ENCODE data around the gene PRSS21.
A peak's percentile ranks its signal among the peaks of the same experiment; 100 is the strongest.

Gene PRSS21, protein sequence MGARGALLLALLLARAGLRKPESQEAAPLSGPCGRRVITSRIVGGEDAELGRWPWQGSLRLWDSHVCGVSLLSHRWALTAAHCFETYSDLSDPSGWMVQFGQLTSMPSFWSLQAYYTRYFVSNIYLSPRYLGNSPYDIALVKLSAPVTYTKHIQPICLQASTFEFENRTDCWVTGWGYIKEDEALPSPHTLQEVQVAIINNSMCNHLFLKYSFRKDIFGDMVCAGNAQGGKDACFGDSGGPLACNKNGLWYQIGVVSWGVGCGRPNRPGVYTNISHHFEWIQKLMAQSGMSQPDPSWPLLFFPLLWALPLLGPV

DNA sequence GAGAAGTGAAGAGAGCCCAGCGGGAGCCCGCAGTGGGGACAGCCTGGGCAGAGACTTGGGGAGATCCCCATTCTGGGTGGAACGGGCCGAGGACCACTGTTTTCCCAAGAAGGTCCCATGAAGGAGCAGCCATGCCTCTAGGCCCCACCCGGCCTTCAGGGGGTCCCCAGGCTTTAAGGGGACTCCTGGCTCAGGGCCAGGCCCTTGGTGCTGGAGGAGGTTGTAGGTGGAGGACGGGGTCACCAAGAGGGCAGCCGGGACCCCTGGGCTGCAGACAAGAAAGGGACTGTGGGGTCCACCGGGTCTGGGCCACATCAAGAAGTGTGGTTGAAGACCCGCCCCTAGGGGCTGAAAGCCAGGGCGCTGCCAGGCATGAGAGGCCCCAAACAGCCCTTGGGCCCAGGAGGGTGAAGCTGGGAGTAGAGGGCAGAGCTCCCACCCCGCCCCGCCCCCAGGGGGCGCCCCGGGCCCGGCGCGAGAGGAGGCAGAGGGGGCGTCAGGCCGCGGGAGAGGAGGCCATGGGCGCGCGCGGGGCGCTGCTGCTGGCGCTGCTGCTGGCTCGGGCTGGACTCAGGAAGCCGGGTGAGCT lies at the start of gene PRSS21:
Gene PRSS21 (plus strand): TSS at position 487 of the 589 bp plus-strand sequence. CDS start 32 bp downstream, at position 519.
- DNase-seq (ENCODE audit: low read depth in 2 of 2) = no peak

DNA sequence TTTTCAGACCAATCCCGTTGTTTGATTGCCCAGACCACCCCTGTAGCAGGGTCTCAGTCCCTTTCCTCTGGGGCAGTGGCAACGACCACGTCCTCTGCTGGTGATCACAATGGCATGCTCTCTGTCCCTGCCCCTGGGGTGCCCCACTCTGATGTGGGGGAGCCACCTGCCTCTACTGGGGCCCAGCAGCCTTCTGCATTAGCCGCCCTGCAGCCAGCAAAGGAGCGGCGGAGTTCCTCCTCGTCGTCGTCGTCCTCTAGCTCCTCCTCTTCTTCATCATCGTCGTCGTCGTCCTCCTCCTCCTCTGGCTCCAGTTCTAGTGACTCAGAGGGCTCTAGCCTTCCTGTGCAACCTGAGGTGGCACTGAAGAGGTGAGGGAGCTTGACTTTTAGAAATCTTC lies 49.1 kb upstream of the PRSS21 start:
- DNase-seq (ENCODE audit: low read depth in 2 of 2) = no peak

DNA sequence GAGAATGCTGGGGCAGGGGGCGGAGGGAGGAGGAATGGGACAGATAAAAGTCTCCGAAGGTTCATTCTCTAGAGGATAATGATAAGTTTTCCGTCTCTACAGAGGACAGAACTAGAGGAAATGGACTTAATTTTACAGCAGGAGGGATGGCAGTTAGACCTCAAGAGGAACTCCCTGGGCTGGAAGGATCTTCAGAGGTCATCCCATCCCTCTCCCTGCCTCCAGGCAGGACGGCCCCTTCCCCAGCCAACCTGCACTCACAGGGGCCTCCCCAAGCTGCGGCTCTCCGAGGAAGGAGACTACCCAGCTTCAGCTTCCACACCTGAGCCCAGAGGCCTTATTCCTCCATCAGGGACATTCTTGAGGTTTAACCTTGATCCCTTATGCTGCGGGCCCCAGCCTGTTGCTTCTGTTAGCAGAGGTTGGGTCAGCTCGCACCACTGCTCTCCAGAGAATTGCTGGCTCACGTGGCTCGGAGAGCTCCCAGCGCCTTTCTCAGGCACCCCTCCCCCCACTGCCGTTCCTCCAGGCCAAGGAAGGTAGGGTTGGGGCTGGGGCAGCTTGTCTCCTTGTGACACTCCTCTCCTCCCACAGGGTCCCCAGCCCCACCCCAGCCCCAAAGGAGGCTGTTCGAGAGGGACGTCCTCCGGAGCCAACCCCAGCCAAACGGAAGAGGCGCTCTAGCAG lies 48.5 kb upstream of the PRSS21 start:
- DNase-seq (ENCODE audit: low read depth in 2 of 2) = no peak

DNA sequence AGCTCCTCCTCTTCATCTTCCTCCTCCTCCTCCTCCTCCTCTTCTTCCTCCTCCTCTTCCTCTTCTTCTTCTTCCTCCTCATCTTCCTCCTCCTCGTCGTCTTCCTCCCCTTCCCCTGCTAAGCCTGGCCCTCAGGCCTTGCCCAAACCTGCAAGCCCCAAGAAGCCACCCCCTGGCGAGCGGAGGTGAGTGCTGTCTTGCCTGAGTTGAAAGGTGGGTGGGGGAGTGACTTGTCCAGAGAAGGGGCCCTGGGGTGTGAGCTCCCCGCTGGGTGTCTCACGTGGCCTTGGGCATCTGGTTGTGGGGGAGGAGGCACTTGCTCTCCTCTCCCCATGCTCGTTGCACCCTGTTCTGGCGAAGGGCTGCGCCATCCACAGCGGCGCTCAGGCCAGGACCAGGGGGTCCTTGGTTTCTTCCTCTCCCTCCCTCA lies 47.9 kb upstream of the PRSS21 start:
- DNase-seq (ENCODE audit: low read depth in 2 of 2) = no peak

DNA sequence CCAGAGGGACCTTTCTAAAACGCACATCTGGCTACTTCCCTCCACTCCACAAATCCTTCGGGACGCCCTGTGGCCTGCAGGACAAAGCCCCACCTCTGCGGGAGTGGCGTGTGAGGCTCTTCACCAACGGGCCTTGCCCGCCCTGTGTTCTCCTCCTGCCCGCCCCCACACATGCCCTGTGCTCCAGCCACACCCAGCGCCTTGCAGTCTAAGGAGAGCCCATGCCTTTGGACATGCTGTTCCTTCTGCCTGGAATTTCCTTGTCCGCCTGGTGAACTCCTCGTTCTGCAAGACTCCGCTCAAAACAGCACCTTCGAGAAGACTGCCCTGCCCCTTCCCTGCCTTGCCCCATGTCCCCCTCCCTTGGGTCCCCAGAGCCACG lies 47.4 kb upstream of the PRSS21 start:
- DNase-seq (ENCODE audit: low read depth in 2 of 2) = no peak

DNA sequence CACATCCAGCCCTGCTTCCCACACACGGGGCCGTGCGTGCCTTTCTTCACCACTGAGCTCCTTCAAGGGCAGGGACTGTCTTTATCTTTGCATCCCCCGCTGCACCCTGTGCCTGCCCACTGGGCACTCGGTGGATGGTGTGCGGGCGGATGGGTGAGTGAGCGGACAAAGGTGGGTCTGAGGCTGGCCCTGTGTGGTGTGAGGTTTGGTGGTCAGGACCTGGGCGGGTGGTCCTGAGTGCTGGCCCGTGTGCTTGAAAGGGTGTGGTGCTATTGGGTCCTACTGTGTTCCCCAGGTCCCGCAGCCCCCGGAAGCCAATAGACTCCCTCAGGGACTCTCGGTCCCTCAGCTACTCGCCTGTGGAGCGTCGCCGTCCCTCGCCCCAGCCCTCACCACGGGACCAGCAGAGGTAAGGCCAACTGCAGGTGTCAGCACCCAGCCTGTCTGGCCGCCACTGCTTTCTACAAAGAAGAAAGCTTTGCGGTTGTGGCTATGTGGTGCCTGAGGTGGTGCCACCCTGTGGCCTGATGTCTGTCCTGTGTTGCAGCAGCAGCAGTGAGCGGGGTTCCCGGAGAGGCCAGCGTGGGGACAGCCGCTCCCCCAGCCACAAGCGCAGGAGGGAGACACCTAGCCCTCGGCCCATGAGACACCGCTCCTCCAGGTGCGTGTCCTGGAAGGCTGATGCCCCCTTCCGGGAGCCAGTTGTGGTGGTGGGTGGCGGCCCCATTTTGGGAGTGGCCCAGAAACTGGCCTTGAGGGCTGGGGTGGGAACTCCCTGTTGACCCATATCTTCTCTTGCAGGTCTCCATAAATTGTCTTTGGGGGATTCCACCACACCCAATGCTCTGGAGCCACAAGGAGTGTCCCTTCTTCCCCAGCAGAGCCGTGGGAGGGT lies 46.7 kb upstream of the PRSS21 start:
- DNase-seq (ENCODE audit: low read depth in 2 of 2) = no peak

DNA sequence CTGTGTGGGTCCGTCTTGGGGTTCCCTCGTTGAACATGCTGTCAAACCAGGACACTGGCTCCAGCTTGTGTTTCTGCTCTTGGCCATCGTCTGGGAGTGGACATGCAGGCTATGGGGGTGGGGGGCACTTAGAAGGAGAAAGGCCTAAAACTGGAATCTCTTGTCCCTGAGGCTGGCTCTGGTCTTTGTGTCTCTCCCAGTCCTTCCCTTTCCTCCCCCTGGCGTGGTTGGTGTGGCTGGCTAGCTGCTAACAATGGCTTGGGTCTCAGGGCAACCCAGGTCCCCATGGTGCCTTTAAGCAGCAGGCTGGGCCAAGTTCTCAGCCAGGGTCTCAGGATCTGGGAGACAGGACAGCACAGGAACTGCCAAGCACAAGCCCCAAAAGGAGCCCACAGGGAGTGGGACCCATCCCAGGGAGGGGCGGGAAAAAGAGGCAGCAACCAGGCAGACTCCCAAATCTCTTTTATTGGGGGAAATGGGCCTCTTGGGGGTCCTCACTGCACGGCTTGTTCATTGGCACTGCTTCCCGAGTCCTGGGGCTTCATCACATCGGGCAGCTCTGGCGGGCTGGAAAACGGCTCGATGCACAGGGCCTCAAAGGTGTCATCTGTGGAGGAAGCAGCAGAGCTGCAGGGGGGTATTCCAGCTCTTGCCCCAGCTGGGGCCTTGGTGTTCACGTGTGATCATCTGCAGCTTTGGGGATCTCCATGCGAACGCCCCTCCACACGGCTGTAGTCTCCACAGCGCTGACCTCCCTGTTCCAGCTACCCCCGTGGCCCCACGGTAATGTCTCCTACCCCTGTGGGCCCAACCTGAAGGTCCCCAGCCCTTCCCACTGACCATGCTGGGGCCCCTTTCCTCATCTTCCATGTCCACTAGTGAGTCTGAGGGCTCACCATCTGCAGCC lies 45.3 kb upstream of the PRSS21 start:
- no peak for DNase-seq (ENCODE audit: low read depth in 2 of 2)

DNA sequence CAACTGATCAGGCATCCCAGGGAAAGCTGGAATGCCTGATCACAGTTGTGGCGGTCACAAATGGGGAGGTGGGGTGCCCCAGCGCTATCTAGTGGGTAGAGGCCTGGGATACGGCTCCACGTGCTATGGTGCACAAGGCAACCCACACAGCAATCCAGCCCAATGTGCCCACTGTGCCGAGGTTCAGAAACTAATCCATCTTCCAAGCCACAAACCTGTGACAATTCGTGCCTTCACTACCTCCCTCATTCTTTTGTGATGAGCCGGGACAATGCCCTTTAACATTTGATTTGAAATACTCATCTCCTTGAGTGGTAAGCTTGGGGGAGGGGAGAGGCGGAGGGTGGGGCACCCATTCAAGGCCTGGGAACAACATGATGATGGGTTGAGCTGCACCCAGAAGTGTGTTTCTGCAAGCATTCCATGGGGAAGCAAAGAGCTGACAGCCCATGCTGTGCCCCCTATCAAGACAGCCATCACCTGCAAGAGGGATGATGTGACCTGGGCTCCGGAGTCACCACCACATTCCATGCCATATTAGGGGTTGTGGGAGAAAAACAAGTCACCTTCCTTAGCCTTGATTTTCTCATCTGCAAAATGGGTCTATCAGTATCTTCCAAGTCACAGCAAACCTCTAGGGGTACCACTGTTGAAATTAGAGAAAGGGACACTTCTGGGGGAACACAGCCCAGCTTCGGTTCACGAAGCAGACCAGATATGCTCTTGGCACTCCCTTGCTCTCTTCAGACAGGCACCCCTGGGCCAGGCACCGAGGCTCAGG lies 43.7 kb upstream of the PRSS21 start:
- no peak for DNase-seq (ENCODE audit: low read depth in 2 of 2)

DNA sequence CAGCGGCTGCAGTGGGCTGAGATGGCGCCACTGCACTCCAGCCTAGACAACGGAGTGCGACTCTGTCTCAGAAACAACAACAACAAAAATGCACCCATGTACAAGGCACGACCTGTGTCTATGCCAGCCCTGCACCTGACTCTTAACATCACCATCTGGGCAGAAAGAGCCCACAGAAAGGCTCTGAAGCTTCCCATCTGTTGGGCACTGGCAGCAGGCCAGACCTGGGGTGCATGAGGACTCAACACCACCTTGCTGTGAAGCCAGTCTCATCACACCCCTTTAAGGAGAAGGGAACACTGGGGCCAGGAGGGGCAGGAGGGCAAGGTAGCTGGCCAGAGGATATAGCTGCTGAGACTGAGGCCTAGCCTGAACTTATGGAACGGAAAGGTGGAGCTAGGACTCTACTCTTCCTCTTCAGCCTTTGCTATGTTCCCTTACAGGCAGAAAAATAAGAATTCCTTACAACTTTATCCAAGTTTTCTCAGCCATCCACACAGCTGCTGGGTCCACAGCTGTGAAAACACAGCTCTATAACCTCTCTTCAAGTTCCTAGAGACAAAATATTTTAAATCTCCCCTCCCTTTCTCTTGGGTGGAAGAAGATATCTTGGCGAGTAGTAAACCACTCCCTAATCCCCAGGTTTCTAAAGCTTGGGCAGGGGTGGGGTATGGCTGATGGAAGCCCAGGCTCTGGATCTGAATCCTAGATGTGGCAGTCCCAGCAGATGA lies 42.7 kb upstream of the PRSS21 start:
- no peak for DNase-seq (ENCODE audit: low read depth in 2 of 2)

DNA sequence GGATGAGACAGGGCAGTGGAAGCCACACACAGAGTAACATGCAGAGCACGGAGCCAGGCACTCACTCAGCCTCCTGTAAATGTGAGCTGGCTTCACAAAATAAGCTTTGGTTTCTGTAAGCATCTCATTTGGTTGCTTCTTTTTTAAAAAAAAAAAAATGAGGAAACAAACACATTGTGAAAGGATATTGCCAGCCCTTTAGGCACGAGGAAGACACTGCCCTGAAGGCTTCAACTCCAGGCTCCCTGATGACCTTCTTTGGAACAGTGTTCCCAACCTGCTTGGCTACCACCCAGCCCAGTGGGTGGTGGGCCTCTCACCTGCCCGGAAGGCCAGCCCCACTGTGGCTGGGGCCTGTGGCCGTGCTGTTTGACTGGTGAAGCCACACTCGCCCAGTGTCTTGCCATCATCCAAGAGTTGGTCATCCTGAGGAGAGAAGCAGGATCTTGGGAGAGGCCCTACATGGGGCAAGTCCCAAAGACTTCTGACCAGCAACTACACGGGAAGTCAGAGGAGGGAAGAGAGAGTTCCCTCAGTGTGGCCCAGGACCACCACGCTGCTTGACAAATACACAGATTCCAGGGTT lies 41.8 kb upstream of the PRSS21 start:
- DNase-seq (ENCODE audit: low read depth in 2 of 2) = no peak

DNA sequence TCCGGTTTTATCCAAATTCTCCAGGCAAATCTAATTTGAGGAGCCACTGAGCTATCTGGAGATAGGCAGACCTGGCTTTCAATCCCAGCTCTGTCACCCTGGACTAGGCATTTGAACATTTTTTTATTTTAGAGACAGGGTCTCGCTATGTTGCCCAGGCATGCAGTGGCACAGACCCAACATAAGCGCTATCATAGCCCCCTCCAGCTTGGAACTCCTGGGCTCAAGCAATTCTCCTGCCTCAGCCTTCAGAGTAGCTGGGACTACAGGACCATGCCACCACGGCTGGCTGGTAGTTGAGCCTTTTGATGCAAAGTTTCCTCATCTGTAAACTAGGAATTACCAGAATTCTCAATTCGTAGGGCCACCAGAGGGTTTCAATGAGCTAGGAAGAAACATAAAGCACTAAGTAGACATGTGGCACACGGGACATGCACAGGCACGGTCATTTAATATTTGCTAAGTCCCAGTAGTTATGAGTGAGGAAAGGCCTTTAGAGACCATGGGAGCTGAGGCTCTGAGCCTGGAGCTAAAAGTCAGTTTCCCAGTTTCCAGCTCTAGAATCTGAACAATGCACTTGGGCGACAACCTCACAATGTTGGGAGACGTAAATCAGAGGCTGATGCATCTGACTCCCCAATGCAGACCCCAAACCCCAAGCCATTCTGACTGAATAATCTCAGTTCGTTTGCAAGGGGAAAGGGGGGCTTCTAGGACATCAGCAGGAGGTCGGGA lies 41.1 kb upstream of the PRSS21 start:
- DNase-seq (ENCODE audit: low read depth in 2 of 2) = no peak

DNA sequence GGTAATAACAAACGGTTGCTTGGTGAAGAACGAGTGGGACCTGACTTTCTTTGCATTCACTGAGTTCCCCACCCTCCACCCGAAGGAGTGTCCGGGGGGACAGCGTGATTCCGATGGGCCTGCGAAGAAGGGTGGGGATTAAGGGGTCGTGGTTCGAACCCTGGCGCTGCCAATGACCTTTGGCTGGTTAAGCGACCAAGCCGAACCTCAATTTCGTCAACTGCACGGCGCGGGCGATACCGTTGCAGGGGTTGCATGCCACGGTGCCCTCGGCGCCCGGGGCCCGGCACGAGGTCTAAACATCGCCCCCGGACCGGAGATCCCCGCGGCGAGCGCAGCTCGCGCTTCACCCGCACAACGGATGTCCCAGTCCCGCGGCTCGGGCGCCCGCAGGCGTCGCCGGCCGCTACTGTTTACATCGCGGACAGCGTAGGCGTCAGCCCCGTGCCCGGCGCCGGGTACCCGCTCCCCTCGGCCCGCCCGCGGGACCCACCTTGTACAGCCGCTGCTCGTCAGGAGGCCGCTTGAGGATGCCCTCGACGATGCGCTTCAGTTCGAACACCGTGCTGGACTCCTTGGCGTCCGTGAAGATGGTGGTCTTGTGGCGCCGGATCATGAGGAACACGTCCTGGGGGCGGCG lies 40.4 kb upstream of the PRSS21 start:
- no peak for DNase-seq (ENCODE audit: low read depth in 2 of 2)

DNA sequence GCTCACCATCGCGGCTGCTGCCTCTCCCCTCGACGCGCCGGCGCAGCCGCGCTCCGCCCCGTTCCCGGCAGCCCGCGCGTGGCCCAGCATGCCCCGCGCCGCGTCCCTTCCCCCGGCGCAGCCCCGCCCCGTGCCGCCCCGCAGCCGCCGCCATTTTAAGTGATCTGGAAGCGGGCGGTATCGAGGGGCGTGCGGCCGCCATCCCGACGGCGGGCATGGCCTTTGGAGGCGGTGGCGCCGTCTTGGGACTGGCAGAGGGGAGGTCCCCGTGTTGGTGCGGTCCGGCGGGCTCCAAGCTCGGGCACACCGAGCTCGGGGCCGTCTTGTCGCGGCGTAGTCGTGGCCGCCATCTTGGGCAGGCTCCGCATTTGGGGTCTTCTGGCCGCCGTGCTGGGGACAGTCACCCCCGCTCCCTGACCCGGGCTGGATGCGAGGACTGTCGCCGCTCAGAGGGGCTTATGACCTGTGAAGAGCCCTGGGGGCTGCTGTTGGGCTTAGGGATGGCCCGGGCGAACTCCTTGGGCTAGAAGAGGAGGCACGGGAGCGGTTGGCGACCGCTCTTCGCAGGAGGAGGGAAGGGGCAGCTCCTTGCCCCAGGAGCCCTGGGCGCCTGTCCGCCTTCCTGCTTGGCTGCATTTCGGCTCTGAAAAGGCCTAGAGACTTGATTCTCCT lies 39.7 kb upstream of the PRSS21 start, which contains the start of gene ELOB:
Gene ELOB (minus strand): TSS at position 50 of the 672 bp plus-strand sequence. CDS start 41 bp downstream, at position 9.
- DNase-seq (ENCODE audit: low read depth in 2 of 2) = peak; percentile 80 to 82

DNA sequence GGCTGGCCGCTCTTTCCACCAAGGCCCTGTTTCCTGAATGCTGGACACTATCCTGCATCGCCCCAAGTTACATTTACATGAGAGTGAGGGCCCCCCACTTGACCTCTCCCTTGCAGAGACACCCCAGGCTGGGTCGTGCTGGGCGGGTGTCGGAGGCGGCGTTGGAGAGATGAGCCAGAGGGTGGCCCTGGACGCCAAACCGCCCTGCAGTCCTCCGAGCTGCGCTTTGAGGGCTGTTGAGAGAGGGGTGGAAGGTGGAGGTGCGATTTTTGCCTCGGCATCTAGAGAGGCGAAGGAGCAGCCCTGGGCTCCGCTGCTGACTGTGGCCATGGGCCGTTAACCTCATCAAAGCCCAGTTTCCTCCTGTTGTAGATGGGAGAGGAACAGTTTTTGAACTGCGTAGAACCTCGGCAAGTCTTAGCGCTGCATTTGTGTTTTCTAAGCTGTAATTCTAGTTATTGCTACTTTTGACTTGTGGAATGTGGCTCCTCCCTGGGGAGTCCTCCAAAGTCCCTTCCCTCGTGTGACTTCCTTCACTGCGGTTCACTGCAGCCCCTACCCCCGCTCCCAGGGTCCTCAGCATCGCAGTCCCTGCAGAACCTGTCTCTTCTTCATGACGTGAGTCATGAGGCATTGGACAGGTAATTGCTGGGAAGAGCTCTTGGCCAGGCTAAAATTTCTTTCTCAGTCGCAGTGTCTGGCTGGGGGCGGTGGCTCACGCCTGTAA lies 39.0 kb upstream of the PRSS21 start:
- no peak for DNase-seq (ENCODE audit: low read depth in 2 of 2)

DNA sequence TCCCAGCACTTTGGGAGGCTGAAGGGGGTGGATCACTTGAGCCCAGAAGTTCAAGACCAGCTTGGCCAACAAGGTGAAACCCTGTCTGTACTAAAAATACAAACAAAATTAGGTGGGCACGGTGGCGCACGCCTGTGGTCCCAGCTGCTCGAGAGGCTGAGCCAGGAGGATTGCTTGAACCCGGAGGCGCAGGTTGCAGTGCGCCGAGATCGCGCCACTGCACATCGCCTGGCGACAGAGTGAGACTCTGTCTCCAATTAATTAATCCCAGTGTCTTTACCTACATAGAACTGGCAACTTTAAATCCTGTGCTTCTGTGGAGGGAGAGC lies 38.4 kb upstream of the PRSS21 start:
- DNase-seq (ENCODE audit: low read depth in 2 of 2) = no peak

DNA sequence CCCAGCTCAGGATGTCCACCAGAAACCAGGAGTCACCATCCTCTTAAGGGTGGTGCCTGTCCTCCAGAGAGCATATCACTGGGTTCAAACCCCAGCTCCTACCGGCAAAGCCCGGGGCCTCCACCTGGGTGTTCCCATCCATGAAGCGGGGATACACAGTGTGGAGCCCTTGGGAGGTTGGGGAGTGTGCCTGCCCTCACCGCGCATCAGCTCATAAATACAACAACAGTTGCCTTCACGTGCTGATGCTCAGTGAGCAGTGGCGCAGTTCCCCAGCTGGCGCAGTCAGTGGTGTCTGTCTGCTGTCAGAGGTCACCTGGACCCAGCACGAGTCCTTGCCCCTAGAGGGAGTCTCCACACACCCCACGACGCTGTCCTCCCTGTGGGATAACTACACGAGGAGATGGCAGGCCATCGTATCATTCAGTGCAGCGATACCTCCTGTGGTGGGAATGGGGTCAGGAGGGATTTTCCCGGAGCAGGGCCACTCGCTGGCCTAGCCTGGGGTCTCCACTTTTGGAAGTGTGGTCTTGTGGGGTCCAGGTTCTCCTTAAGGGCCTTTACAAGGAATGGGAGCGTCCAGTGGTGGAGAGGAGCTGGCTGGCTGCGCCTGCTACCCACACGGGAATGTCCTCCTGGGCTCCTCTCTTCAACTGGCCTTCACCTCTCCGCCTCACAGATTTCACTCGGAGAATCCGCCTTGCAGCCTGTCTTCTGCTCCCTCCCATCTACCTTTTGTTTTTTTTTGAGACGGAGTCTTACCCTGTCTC lies 37.7 kb upstream of the PRSS21 start:
- no peak for DNase-seq (ENCODE audit: low read depth in 2 of 2)

All from stimulated activated CD8-positive, alpha-beta memory T cell treated with anti-CD3 and anti-CD28 coated beads, Interleukin-7, amount 100 ng/mL, for 1 hour (primary cell).